Gastroesophageal sphincter (tissue), 4 donors: ENCODE results near the gene PRDM2. TPM values are rescaled to one million over a fixed set of nuclear protein-coding genes. Genes with fewer than 3 reads are reported as not detected.
A peak's percentile ranks its signal among the peaks of the same experiment; 100 is the strongest.

Experiments used
- ATAC-seq: fragments of 150-250 bp; one replicate; pipeline ENCODE4 v1.9.1; 2016; ENCODE audit warnings: mild to moderate bottlenecking, moderate library complexity
- H3K27ac ChIP-seq, 4 donors: fragments of 200-600 bp; sonication (generic) in 3 of 4; 1 replicate in 3 of 4; 2 replicates in 1 of 4; pipeline ENCODE4 v1.5.1; 2016 to 2019
- H3K27me3 ChIP-seq: fragments of 200-600 bp; sonication (generic); one replicate; pipeline ENCODE4 v1.5.1; 2019
- H3K36me3 ChIP-seq, 2 donors: fragments of 200-600 bp; sonication (generic); one replicate each; pipeline ENCODE4 v1.5.1; 2019; ENCODE audit warnings: control low read depth in 1 of 2
- H3K4me1 ChIP-seq, 3 donors: fragments of 200-600 bp; sonication (generic); 1 replicate in 2 of 3; 2 replicates in 1 of 3; pipeline ENCODE4 v1.5.1; 2016 to 2019; ENCODE audit warnings: control low read depth in 2 of 3
- H3K4me3 ChIP-seq, 2 donors: fragments of 200-600 bp; sonication (generic); one replicate each; pipeline ENCODE4 v1.5.1; 2019; ENCODE audit warnings: mild to moderate bottlenecking in 1 of 2, moderate library complexity in 1 of 2
- H3K9me3 ChIP-seq, 3 donors: fragments of 200-600 bp; sonication (generic); one replicate each; pipeline ENCODE4 v1.5.1; 2017 to 2019; ENCODE audit warnings: control low read depth in 2 of 3
- CTCF ChIP-seq, 4 experiments: fragments of 200-600 bp in 2 of 4; fragments of 450-650 bp in 2 of 4; sonication (generic) in 1 of 4; IDR thresholded peaks; one replicate each; pipeline ENCODE4 v1.5.1; 2017 to 2019; ENCODE audit warnings: antibody characterized with exemption in 4 of 4, mild to moderate bottlenecking in 2 of 4, moderate library complexity in 2 of 4
- EP300 ChIP-seq: sonication (generic); formaldehyde crosslinking; IDR thresholded peaks from one replicate; pipeline ENCODE4 v1.6.1; 2017; ENCODE audit warnings: antibody characterized with exemption, mild to moderate bottlenecking
- POLR2A ChIP-seq, 2 donors: fragments of 450-650 bp; IDR thresholded peaks; one replicate each; pipeline ENCODE4 v1.6.1; 2017; ENCODE audit warnings: antibody characterized with exemption in 2 of 2, mild to moderate bottlenecking in 2 of 2, moderate library complexity in 1 of 2
- POLR2AphosphoS5 ChIP-seq: sonication (generic); formaldehyde crosslinking; IDR thresholded peaks from one replicate; pipeline ENCODE4 v1.6.1; 2017; ENCODE audit warnings: antibody characterized with exemption
- WGBS, 2 donors: methylation state at CpG; one replicate each; pipeline ENCODE4 v1.1.5; 2018; ENCODE audit warnings: low coverage in 1 of 2; 5-methylcytosine and 5-hydroxymethylcytosine counted together
- total RNA-seq, 4 donors: library from RNA; depleted of rRNA; stranded (reverse); fragments of >200 nt; gene quantifications; one replicate each; pipeline ENCODE4 v1.1.0, GENCODE V29; 2016

The PRDM2 gene
- total RNA-seq, 4 donors from 2014 or later, result 23.7 to 55.6 (median 43.0) TPM

GRCh38 chr1:13754510-13755103, 54.6 kb downstream of the PRDM2 start:
- 75 to 77% methylated on average over 3 to 6 of the region's 6 CpGs for WGBS, 2 donors
- TF ChIP-seq CTCF (IDR thresholded peaks at IDR 0.05) (no peak), POLR2AphosphoS5 (no peak), EP300 (no peak), POLR2A (IDR thresholded peaks at IDR 0.05) (no peak)
- no peaks in the 10 kb centered on the region for H3K27me3 ChIP-seq
- H3K4me3 ChIP-seq, result no peak overlapping the region
- peak overlapping the region in 1 of 4 donors; percentile 9 for H3K27ac ChIP-seq
- ATAC-seq, result no peak
- no peaks in the 10 kb centered on the region for H3K36me3 ChIP-seq
- peaks cover 5 to 93% (median 16%) of the 10 kb centered on the region in 3 donors for H3K4me1 ChIP-seq
- no peaks in the 10 kb centered on the region for H3K9me3 ChIP-seq

GRCh38 chr1:13756557-13757315, 56.7 kb downstream of the PRDM2 start:
- 31 to 58% methylated on average over 4 of the region's 4 CpGs for WGBS, 2 donors
- no peak for ATAC-seq
- H3K4me3 ChIP-seq, result no peak overlapping the region
- no peaks in the 10 kb centered on the region for H3K9me3 ChIP-seq
- peak overlapping the region in 2 of 4 donors; percentile 7 to 46 for H3K27ac ChIP-seq
- no peaks in the 10 kb centered on the region for H3K36me3 ChIP-seq
- no peaks in the 10 kb centered on the region for H3K27me3 ChIP-seq
- TF ChIP-seq POLR2AphosphoS5, result no peak
- TF ChIP-seq POLR2A (IDR thresholded peaks at IDR 0.05), result no peak
- TF ChIP-seq EP300, result no peak
- TF ChIP-seq CTCF (IDR thresholded peaks at IDR 0.05), result no peak
- peaks cover 5 to 88% (median 16%) of the 10 kb centered on the region in 3 donors for H3K4me1 ChIP-seq

- H3K4me1 ChIP-seq, result peaks cover 5 to 88% (median 15%) of the 10 kb centered on the region in 3 donors
Measured at GRCh38 chr1:13757693-13758092, 57.7 kb downstream of the PRDM2 start.

GRCh38 chr1:13759072-13759471, 59.1 kb downstream of the PRDM2 start:
- WGBS, 2 donors, result 69 to 71% methylated on average over 4 of the region's 4 CpGs
- Histone ChIP-seq H3K9me3 (no peaks in the 10 kb centered on the region), H3K36me3 (no peaks in the 10 kb centered on the region), H3K27ac (no peak overlapping the region), H3K4me3 (no peak overlapping the region), H3K27me3 (no peaks in the 10 kb centered on the region), H3K4me1 (peaks cover 5 to 88% (median 19%) of the 10 kb centered on the region in 3 donors)
- no peak for ATAC-seq
- TF ChIP-seq POLR2A (IDR thresholded peaks at IDR 0.05), result no peak
- TF ChIP-seq CTCF (IDR thresholded peaks at IDR 0.05), result no peak
- TF ChIP-seq POLR2AphosphoS5, result no peak
- TF ChIP-seq EP300, result no peak

More at GRCh38 chr1:13757693-13758092, 57.7 kb downstream of the PRDM2 start:
- Histone ChIP-seq H3K27ac (no peak overlapping the region), H3K9me3 (no peaks in the 10 kb centered on the region), H3K4me3 (no peak overlapping the region), H3K27me3 (no peaks in the 10 kb centered on the region), H3K36me3 (no peaks in the 10 kb centered on the region)
- WGBS, 2 donors, result 80 to 95% methylated on average over 2 of the region's 2 CpGs
- ATAC-seq, result no peak
- TF ChIP-seq POLR2AphosphoS5, result no peak
- no peak for TF ChIP-seq EP300
- TF ChIP-seq CTCF (IDR thresholded peaks at IDR 0.05), result no peak
- no peak for TF ChIP-seq POLR2A (IDR thresholded peaks at IDR 0.05)
